Measurements from ENCODE around the gene PPEF1.

DNA sequence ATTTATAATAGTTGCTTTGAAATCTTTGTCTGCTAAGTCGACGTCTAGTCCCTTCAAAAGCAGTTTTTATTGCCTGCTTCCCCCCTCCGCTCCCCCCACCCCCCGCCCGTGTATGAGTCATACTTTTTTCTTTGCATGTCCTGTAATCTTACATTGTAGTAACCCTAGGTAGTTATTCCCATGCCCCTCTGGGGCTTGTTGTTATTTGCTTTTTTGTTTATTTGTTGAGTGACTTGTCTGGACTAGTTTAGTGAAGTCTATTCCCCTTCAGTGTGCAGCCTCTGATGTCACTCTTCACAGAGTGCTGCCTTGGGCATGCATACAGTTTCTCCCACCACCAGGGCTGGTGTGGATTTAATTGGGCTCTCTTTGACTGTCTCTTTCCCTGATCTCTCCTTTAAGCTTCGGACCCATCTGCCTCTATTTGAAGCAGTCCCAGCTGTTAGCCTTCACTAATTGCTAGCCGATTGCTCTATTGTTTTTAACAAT lies 86.2 kb downstream of the PPEF1 start:
- TF ChIP-seq POLR2AphosphoS5 (IDR thresholded peaks at IDR 0.05; ENCODE audit: low read depth) (no peak), JUNB (IDR thresholded peaks at IDR 0.05; ENCODE audit: unreplicated experiment) (no peak), EZH2phosphoT487 (IDR thresholded peaks at IDR 0.05; ENCODE audit: unreplicated experiment) (no peak), EZH2 (IDR thresholded peaks at IDR 0.05; ENCODE audit: low read depth, unreplicated experiment) (no peak), STAT1 (IDR thresholded peaks at IDR 0.05; ENCODE audit: unreplicated experiment) (no peak)
- TF ChIP-seq, protein P1, sequence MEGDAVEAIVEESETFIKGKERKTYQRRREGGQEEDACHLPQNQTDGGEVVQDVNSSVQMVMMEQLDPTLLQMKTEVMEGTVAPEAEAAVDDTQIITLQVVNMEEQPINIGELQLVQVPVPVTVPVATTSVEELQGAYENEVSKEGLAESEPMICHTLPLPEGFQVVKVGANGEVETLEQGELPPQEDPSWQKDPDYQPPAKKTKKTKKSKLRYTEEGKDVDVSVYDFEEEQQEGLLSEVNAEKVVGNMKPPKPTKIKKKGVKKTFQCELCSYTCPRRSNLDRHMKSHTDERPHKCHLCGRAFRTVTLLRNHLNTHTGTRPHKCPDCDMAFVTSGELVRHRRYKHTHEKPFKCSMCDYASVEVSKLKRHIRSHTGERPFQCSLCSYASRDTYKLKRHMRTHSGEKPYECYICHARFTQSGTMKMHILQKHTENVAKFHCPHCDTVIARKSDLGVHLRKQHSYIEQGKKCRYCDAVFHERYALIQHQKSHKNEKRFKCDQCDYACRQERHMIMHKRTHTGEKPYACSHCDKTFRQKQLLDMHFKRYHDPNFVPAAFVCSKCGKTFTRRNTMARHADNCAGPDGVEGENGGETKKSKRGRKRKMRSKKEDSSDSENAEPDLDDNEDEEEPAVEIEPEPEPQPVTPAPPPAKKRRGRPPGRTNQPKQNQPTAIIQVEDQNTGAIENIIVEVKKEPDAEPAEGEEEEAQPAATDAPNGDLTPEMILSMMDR (conservative IDR thresholded peaks at IDR 0.05; ENCODE audit: low read depth in 2 of 2): no peak
- TF ChIP-seq, protein P2, sequence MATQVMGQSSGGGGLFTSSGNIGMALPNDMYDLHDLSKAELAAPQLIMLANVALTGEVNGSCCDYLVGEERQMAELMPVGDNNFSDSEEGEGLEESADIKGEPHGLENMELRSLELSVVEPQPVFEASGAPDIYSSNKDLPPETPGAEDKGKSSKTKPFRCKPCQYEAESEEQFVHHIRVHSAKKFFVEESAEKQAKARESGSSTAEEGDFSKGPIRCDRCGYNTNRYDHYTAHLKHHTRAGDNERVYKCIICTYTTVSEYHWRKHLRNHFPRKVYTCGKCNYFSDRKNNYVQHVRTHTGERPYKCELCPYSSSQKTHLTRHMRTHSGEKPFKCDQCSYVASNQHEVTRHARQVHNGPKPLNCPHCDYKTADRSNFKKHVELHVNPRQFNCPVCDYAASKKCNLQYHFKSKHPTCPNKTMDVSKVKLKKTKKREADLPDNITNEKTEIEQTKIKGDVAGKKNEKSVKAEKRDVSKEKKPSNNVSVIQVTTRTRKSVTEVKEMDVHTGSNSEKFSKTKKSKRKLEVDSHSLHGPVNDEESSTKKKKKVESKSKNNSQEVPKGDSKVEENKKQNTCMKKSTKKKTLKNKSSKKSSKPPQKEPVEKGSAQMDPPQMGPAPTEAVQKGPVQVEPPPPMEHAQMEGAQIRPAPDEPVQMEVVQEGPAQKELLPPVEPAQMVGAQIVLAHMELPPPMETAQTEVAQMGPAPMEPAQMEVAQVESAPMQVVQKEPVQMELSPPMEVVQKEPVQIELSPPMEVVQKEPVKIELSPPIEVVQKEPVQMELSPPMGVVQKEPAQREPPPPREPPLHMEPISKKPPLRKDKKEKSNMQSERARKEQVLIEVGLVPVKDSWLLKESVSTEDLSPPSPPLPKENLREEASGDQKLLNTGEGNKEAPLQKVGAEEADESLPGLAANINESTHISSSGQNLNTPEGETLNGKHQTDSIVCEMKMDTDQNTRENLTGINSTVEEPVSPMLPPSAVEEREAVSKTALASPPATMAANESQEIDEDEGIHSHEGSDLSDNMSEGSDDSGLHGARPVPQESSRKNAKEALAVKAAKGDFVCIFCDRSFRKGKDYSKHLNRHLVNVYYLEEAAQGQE (IDR thresholded peaks at IDR 0.05; ENCODE audit: unreplicated experiment): no peak

Measured in GM23338 (cell line).